ENCODE measurements around the gene CACNA2D3.

GRCh38 chr3:54761637-54762036 lies 639.3 kb downstream of the CACNA2D3 start:
- TF ChIP-seq, protein P1, sequence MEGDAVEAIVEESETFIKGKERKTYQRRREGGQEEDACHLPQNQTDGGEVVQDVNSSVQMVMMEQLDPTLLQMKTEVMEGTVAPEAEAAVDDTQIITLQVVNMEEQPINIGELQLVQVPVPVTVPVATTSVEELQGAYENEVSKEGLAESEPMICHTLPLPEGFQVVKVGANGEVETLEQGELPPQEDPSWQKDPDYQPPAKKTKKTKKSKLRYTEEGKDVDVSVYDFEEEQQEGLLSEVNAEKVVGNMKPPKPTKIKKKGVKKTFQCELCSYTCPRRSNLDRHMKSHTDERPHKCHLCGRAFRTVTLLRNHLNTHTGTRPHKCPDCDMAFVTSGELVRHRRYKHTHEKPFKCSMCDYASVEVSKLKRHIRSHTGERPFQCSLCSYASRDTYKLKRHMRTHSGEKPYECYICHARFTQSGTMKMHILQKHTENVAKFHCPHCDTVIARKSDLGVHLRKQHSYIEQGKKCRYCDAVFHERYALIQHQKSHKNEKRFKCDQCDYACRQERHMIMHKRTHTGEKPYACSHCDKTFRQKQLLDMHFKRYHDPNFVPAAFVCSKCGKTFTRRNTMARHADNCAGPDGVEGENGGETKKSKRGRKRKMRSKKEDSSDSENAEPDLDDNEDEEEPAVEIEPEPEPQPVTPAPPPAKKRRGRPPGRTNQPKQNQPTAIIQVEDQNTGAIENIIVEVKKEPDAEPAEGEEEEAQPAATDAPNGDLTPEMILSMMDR (conservative IDR thresholded peaks at IDR 0.05; ENCODE audit: low read length): no peak
- TF ChIP-seq EZH2phosphoT487 (IDR thresholded peaks at IDR 0.05; ENCODE audit: borderline replicate concordance, low read depth, low read length): no peak
